Measurements from ENCODE around the gene TMTC2.

Gene TMTC2

DNA sequence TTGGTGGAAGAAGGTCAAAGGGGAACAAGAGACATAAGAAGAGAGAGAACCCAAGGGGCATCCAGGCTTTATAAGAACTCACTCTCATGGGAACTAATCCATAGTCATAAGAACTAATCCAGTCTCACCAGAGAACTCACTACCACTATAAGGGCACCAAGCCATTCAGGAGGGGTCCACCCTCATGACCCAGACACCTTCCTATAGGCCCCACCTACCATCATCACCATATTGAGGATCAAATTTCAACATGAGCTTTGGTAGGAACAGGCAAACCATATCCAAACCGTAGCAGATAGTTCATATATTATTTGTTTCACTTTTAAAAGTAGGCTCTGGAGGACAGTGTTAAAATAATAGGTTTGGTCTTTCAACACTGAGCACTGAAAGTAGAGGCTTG is 350.1 kb downstream of the TMTC2 start:
- no peak for DNase-seq

DNA sequence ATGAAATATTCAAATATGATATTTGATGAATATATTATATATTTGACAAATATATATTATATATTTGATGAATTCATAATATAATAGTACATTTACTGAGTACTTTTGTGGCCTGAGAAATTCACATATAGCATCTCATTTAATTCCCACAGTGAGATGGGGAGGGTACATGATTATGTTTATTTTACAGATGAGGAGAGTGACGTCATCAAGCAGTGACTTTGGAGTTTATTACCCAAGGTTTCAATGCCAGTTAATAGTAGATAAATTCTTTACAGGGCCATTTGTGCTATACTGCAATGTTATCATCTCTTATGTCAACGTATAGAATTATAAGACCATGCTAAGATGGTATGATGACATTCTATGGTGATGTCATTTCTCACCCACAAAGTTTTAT is 352.7 kb downstream of the TMTC2 start:
- no peak for DNase-seq

DNA sequence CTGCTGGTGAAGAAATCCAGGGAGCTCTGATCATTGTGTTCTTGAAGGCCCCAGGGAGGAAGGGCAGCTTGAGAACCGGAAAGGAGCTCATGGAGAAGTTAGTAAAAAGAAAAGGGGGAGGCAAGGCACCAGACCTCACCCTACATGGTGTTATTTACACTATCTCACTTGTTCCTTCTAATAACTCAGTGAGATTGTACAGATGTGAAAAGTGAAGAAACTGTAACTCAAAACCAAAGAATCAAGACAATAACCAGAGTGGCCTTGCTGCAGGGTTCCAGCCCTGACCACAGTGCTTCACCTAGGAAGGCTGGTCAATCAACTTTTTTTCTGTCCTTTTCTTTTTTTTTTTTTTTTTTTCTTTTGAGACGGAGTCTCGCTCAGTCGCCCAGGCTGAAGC is 353.6 kb downstream of the TMTC2 start:
- no peak for DNase-seq

DNA sequence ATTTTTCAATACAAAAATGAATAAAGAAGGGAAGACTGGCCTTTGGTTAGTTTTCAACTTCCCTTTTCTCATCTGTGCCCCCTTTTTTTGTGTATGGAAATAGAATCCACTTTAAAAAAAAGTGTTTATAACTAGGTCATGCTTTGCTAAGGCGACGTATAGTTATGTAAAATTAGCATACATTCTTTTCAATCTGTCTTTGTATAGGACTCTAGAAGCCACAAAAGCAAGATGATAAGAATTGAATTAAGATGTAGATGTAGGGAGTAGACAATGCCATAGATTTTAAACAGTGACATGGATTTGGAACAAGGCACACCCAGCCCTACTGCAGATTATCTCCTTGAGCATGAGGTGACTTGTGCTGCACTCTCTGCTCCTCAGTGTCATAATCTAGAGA is 354.3 kb downstream of the TMTC2 start:
- DNase-seq: no peak

DNA sequence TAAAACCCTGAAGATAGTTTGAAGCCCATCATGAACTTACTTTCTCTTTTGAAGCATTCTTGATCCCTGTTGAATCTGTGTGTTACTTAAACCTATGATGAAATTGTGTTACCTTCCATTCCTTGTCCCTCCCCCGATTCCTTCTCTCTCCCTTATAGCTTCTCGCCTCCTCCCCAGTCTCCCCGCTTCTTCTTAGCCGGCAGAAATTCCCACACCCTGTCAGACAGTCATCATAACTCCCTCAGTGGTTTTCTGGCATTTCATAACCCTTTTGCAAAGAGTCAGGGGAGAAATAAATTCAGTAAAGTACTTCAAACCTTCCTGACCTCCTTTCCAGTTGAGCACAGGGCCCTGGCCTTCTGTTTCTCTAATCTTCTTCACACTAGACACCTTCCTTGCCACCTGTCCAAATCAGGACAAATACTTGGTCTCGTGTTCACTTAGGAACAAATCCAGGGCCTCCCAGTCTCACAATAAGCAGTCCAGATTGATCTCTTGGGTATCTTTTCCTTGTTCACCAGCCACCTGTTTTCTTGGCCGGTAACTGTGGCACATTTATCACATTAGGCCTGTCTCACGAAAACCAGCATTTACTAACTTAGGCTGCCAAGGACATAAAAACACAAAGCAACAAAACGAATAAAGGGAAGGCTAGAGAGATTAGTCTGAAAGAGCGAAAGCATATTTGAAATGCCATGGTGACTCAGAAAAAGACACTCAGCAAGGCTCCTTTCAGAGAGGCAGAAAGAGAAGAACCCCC is 355.9 kb downstream of the TMTC2 start:
- DNase-seq: peak; percentile 20

DNA sequence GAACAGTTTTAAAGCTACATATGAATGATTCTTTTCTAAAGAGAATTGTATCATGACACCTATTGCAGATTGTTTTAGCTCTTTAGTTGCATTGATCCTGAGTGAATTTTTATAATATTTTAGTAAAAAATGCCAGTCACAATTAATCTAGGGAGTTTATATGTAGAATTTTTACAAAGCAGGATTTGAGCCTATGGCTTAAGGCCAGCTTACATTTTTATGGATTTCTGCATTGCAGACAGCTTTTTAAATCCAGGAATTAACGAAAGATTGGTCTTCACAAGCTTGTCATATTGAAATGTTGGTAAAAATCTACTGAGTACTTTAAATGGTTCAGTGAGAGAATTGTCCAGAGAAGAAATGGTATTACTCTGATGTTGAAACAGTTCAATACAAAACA is 358.0 kb downstream of the TMTC2 start:
- no peak for DNase-seq

DNA sequence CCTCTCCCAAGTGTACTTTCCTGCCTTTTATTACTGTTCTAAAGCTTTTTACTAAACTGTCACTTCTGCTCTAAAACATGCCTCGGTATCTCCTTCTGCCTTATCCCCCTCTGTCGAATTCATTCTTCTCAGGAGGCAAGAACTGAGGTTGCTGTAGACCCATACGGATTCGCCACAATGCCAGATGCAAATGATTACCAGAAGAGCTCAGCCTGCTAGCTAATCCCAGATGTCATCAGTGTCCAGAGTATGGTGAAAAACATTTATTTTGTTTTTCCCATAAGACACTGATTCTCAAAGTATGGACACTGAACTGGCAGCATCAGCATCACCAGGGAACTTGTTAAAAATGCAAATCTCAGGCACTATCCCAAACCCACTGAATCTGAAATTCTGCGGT is 359.3 kb downstream of the TMTC2 start:
- DNase-seq: no peak

DNA sequence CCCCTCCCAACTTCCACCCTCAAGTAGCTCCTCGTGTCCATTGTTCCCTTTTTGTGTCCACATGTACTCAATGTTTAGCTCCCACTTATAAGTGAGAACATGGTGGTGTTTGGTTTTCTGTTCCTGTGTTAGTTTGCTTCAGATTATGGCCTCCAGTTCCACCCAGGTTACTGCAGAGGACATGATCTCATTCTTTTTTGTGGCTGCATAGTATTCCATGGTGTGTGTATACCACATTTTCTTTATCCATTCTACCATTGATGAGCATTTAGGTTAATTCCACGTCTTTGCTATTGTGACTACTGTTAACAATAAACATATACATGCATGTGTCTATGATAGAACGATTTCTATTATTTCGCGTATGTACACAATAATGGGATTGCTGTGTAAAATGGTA is 362.6 kb downstream of the TMTC2 start:
- no peak for DNase-seq

DNA sequence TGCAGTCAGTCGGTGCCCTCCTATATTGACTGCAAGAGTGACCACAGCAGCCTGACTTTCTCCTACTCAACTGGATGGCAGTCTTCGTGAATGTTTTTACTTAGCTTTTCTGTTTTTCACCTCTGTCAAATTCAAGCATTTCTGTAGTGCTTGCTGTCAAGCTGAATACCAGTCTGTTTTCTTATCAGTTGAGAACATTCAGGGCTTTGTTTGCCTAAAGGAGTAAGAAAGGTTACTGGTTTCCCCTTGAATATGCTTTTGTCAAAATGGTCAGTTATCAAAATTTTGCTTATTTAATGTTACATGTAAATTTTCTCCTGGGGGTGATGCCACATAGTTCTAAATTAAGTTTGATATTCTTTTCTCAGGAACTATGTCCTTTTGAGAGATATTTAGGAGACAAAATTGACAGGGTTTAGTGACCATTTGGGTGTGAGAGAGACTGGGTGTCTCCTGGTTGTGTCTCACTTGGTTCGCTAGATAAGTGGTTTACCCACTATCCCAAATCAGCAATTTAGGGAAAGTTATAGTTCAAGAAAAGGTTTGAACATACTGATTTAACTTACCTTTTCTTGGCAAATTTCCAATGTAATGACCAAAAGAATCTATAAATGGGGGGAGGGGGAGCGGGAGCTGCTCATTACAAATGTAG is 366.3 kb downstream of the TMTC2 start:
- no peak for DNase-seq

DNA sequence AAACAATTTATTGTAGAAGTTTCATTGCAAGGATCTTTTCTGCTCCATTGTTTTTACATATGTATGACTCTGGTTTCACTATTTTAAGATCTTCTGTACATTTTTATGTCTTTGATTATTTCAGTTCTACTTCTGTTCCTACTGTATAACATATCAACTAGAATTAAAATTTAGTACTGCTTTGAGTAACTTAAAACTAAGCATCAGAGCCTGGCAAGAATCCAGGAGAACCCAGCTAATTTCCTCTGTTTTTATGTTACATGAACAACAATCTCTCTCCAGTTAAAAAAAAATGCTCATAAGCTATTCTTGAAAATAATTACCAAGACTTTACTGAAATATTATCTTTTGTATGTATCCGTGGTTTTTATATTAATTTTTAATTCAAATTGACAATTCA is 370.7 kb downstream of the TMTC2 start:
- no peak for DNase-seq

DNA sequence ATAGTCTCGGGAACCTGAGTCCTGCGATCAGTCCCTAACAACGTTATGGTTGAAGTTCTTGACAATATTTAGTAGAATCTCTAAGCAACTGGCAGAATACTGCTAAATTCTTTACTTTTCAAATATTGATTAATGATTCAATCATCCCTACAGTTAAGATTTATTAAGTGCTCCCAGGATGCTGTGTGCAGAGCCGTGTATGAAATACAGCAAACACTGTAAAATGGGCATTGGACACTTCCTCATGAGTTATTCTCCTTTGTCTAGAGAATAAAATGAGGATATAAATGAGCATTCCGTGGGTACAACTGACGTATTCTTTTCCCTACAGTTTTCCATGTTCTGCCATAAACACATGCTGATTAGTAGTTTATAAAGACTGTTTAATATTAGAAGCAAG is 372.4 kb downstream of the TMTC2 start:
- no peak for DNase-seq

DNA sequence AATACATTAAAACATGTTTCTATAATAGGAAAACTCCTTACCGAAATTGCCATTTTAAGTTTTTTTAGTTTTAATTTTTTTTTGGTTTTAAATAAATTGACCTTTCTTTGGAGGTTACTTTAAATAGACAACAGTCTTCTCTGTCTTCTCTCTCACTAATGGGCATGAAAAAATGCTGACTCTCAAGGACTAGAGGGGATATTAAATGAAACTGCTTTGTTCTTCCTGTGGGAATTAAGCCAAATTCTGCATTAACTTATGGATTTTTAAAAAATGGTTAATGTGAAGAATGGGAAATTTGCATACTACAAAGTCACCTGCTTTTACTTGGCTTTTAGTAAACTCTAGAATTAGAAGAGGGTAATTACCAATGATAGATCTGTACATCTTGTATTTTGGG is 378.9 kb downstream of the TMTC2 start:
- no peak for DNase-seq

DNA sequence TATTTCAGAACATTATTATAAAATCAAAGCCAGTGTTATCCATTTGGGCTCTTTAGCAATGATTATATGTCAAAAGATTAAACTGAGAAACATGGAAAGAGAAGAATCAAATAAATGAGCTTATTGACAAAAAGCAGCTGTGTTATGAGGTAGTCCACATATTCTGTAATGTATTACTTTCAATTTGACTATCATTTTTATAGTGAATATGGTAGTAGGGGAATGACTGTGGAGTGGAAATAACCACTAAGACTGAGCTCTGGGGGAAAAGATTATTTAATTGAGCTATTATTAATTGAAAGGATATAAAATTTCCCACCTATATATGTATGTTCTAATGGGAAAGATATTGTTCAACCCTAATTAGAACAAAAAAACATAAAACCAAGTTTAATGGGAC is 381.3 kb downstream of the TMTC2 start:
- no peak for DNase-seq

DNA sequence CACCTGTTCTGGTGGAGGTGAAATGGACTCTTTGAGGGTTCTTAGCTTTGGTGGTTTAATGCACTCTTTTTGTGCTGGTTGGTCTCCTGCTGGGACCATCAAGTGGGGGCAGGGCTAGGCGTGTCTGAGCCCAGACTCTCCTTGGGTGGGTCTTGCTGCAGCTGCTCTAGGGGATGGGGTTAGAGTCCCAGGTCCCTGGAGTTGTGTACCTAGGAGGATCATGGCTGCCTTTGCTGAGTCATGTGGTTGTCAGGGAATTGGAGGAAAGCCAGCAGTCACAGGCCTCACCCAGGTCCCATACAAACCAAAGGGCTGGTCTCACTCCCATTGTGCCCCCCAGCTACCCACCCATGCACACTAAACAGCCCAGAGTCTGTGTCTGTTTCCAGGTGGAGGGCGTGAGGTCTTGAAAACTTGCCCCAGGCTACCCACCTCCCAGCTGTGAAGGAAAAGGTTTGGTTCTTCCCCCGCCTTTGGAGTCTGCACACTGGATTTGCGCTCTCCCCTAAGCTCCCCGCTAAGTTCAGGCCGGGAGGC is 387.7 kb downstream of the TMTC2 start:
- DNase-seq: no peak

DNA sequence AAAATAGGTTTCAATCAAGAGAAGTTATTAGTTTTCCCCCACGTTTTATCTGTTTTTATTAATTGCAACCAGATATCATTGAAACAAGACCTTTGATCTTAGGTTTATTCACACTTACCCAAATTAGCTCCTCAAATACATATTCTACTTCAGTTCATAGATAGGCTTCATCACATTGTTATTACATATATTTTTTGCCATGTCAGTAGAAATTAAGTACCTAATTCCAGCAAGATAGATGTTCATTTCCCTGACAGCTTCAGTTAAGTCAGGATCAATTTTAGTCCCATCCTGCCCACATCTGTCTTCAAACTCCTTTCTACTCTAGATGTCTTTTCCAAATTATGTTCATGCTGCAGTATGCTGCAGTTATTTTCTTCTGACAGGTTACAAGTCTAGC is 388.8 kb downstream of the TMTC2 start:
- DNase-seq: no peak

DNA sequence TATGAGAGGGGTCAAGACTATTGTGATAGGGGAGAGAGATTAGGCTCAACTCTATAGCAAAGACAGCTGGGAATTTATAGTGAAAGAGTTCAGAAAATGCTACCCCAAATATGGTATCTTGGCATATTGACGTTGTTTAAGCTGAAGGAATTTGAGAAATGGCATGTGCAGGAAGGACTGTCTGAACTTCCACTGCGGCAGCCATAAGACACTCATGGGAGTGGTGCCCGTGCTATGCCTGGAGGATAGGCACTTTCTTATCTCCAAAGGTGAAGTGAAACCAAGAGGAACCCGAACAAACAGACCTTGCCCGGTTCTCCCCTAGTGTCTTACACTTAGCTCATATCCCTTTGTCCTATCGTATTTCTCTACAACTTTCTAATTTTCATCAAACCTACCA is 390.3 kb downstream of the TMTC2 start:
- DNase-seq: no peak

DNA sequence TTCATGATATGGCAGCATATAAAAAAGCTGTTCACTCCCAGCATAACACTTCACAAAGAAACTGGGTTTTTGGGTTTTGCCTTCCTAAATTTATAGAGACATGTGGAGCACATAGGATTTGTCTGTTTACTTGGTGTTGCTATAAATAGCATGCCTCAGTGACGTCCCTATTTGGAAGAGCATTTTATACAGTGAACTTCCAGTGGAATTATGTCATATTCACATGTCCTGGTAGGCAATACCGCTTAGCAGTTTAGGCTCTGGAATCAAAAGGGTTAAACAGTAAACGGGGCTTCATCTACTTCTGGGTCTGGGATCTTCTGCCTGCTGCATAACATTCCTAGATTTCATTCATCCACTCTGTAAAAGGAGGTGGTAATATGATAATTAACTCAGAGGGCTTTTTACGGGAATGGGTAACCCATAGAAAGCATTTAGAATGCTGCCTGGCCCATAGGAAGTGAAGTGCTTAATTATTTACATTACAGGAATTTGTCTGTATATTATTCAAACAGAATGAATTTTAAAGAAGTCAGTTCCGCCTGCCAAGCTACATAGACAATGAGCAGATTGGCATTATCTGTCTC is 396.1 kb downstream of the TMTC2 start:
- no peak for DNase-seq

DNA sequence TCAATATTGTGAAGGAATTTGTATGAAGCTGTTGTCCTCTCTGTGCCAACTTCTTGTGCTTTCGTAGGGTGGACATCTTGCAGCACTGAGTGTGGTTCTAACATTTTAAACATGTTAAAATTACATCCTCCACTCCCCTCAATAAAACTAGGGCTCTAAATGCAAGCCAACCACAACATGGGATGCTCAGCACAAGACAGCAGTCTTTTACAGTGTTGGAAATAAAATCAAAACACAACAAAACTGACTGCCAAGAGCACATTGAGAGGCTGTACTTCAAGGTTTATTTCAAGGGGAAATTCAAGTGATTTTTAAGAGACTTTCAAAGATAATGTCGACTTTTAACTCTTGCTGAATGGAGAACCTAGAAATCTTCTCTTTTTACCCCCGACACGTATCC is 396.9 kb downstream of the TMTC2 start:
- no peak for DNase-seq

DNA sequence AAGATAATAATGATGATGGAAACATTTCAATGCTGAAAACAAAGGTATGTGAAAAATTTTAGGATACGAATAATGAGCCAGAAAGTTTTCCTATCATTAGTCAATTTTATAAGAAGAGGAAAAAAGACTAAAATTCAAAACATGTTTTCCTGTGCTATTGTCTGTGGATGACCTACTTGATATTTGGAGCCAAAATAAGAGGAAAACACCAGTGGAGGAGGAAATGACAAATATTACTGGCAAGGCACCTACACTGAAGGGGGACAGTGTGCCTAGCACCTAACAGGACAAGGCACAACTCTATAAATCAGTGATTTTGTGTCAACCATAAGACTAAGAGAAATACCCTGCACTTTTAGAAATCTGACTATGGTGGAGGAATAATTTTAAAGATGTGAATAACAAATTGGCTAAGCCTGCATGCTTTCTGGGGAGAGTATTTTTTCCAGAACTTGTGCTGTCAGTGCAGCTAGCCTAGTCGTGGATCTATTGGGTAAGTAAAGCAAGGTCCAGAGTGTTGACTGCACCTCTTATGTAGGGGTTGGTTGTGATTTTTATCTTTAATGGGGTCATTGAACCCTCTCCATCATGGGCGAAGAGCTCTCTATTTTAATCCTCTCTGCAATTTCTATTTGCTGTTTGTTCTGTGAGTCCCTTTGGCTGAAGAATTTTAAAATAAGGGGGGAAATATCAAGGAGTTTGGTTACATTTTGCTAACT is 398.0 kb downstream of the TMTC2 start:
- DNase-seq: no peak

DNA sequence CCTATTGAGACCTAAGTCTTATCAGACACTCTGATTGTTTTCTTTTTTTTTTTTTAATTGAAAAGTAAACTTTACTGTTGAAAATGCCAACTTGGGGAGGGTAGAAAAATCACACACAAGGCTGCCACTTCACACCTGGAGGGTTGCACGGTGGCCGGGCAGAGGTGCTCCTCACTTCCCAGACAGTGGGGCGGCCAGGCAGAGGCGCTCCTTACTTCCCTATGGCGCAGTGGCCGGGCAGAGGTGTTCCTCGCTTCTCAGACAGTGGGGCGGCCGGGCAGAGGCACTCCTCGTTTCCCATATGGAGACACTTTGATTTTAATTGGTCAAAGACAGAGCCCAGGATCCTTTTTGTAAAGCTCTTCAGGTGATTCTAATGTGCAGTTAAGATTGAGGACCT is 399.3 kb downstream of the TMTC2 start:
- no peak for DNase-seq

DNA sequence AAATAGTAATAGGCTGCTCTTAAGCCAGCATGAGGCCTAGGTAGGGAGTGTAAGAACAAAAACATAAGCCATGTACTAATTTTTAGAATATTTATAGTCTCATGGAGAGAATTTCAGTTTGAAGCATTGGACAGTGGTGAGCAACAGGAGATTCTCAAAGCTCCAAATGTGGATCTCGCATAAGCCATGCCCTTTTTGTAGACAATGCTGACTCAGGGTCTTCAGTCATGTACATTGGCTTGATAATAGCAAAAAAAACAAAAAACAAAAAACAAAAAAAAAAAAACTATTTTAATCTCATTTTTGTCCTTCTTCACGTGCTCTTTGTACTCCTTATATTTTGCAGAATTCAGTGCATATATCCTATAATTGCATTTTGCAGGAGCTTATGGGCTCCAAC is 402.9 kb downstream of the TMTC2 start:
- DNase-seq: no peak

DNA sequence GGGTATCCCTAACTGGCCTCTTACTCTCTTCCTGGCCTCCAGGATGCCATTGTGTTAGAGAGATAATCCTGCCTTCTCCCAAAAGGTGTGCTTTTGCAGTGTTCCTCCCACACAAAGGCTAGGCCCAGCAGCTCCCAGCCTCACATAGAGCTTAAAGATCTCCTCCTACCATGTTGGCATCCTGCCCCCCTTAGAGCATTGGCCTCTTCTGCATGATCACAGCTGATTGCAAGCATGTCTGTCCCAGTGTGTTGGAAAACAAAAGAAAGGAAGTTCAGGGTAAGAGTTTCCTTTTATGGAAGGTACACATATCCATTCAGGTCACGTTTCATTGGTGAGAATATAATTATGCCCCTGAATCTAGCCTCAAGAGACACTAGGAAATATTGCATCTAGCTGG is 405.4 kb downstream of the TMTC2 start:
- DNase-seq: no peak

DNA sequence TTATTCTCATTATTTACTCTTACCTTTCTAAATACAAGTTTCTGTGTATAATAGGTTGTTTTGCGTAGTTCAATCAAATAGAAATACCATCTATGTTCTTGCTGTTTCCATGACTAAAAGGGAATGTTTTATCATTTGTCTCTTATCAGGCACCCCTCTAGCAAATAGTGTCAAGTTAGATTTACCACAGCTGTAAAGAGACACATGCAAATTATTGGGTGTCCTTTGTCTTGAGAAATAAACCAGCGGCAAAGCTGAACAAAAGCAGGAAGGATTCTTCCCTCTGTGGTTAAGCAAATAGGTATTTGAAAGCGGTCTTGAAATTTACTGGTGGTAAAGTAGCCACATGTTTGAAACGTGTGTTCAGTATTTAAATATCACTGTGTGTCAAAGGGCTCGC is 405.9 kb downstream of the TMTC2 start:
- no peak for DNase-seq

DNA sequence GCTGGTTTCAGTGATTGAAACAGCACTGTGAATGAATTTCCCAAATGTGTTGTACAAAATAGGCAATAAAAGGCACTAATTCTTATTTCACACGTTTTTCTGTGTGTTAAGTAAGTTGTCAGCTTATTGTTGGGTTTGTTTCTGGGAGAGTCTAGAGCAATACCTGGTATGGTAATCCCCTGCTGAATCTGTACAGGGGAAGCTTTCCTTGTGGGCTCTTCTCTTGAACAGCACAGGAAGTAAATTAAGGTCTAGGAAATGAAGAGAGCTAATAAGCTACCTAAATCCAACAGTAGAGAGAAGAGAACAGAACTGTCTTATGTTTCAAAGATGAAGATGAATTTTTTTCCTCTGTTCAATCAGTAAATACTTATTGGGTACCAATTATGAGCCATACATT is 406.7 kb downstream of the TMTC2 start:
- DNase-seq: no peak
